Endothelial cell of umbilical vein (primary cell): ENCODE results near the gene NTRK2. TPM values are rescaled to one million over a fixed set of nuclear protein-coding genes. Genes with fewer than 3 reads are reported as not detected.

ENCODE experiments used
- BruUV-seq: library from RNA; stranded (reverse); fragments of 400-500 nt; replicated peaks from 2 replicates; lab custom pipeline; 2021; lab: Mats Ljungman, UMichigan
- CTCF ChIA-PET: fragments of 300-600, 350-600 bp; sonication (Branson Sonifier 250); formaldehyde crosslinking; loops from one replicate; lab custom pipeline; 2021; ENCODE audit warnings: antibody characterized with exemption, inconsistent platforms; lab: Charles Lee
- POLR2A ChIA-PET: fragments of 300-600, 350-600 bp; sonication (Branson Sonifier 250); formaldehyde crosslinking; loops from one replicate; lab custom pipeline; 2021; ENCODE audit warnings: antibody characterized with exemption, inconsistent platforms; lab: Charles Lee
- DNase-seq: peaks from one replicate; pipeline ENCODE4 v3.0.0-alpha.2; 2011; ENCODE audit warnings: low read depth, low spot score
- FAIRE-seq: peaks from 2 replicates; lab custom pipeline; 2011; peaks lifted over from hg19 to GRCh38; lab: Jason Lieb, UNC
- H2AFZ ChIP-seq: 2 replicates; pipeline ENCODE4 v1.6.0; 2012; ENCODE audit warnings: low read depth, low read length, control low read depth, inconsistent platforms
- H3K27ac ChIP-seq: 2 replicates; pipeline ENCODE4 v1.5.1; 2011; ENCODE audit warnings: low read depth, mild to moderate bottlenecking, control low read depth, low read length, moderate library complexity; ENCODE audit not compliant: insufficient read depth
- H3K27me3 ChIP-seq, 2 experiments: 2 replicates each; pipeline versions ENCODE4 v1.6.0 to v1.6.1; 2011; ENCODE audit warnings: low read length in 2 of 2, mixed read lengths in 1 of 2; ENCODE audit not compliant: control insufficient read depth in 2 of 2, insufficient read depth in 2 of 2
- H3K36me3 ChIP-seq, 2 experiments: 2 replicates in 1 of 2; 3 replicates in 1 of 2; pipeline ENCODE4 v1.5.1; 2011; ENCODE audit warnings: low read length in 2 of 2, mild to moderate bottlenecking in 1 of 2, moderate library complexity in 1 of 2; ENCODE audit not compliant: control insufficient read depth in 2 of 2, insufficient read depth in 2 of 2; ENCODE audit errors: extremely low read depth in 1 of 2
- H3K4me1 ChIP-seq: 3 replicates; pipeline ENCODE4 v1.5.1; 2011; ENCODE audit warnings: mild to moderate bottlenecking, low read length; ENCODE audit not compliant: control insufficient read depth, insufficient read depth; ENCODE audit errors: extremely low read depth
- H3K4me2 ChIP-seq: 2 replicates; pipeline ENCODE4 v1.6.1; 2011; ENCODE audit warnings: low read length, control low read depth, mixed read lengths; ENCODE audit not compliant: insufficient read depth
- H3K4me3 ChIP-seq, 3 experiments: fragments of 200-600 bp in 1 of 3; sonication (generic), shearing (Covaris generic) in 1 of 3; replicated peaks in 1 of 3; 2 replicates each; pipeline ENCODE4 v1.5.1; 2011 to 2016; ENCODE audit warnings: control low read depth in 3 of 3, low read length in 3 of 3, mild to moderate bottlenecking in 2 of 3, inconsistent platforms in 1 of 3, low read depth in 1 of 3, moderate library complexity in 1 of 3; ENCODE audit not compliant: insufficient read depth in 1 of 3
- H3K79me2 ChIP-seq: 2 replicates; pipeline ENCODE4 v1.6.0; 2012; ENCODE audit warnings: low read length, inconsistent platforms; ENCODE audit not compliant: control insufficient read depth, insufficient read depth
- H3K9ac ChIP-seq: replicated peaks from 2 replicates; pipeline ENCODE3; 2011; ENCODE audit warnings: low read length, control low read depth; ENCODE audit not compliant: insufficient read depth; ENCODE audit errors: extremely low read depth
- H3K9me1 ChIP-seq: replicated peaks from 3 replicates; pipeline ENCODE4 v1.6.0; 2011; ENCODE audit warnings: mild to moderate bottlenecking, low read length; ENCODE audit not compliant: control insufficient read depth, insufficient read depth; ENCODE audit errors: extremely low read depth
- H3K9me3 ChIP-seq: replicated peaks from 2 replicates; pipeline ENCODE4 v1.5.1; 2012; ENCODE audit warnings: low read length, inconsistent platforms; ENCODE audit not compliant: control insufficient read depth, insufficient read depth
- H4K20me1 ChIP-seq: replicated peaks from 2 replicates; pipeline ENCODE3; 2011; ENCODE audit warnings: mild to moderate bottlenecking, low read length; ENCODE audit not compliant: control insufficient read depth, insufficient read depth; ENCODE audit errors: extremely low read depth
- CTCF ChIP-seq, 2 donors: IDR thresholded peaks; 1 replicate in 1 of 2; 2 replicates in 1 of 2; pipeline ENCODE4 v1.5.1; 2011; ENCODE audit warnings: low read length in 2 of 2, mild to moderate bottlenecking in 2 of 2, moderate library complexity in 2 of 2, control low read depth in 1 of 2, inconsistent platforms in 1 of 2, low read depth in 1 of 2; ENCODE audit not compliant: insufficient read depth in 1 of 2; ENCODE audit errors: extremely low read depth in 1 of 2
- EZH2 ChIP-seq: IDR thresholded peaks from 2 replicates; pipeline ENCODE4 v1.6.1; 2012; ENCODE audit warnings: borderline replicate concordance, low read depth, mild to moderate bottlenecking, moderate library complexity, low read length, inconsistent platforms; ENCODE audit not compliant: severe bottlenecking
- FOS ChIP-seq: IDR thresholded peaks from 2 replicates; pipeline ENCODE4 v1.6.1; 2011; ENCODE audit warnings: mild to moderate bottlenecking, low read length, moderate library complexity, borderline replicate concordance; ENCODE audit not compliant: insufficient read depth
- GATA2 ChIP-seq: IDR thresholded peaks from 2 replicates; pipeline ENCODE4 v1.7.0; 2011; ENCODE audit warnings: low read depth, mild to moderate bottlenecking, moderate library complexity, mixed read lengths, low read length; ENCODE audit not compliant: insufficient read length, insufficient read depth
- JUN ChIP-seq: IDR thresholded peaks from 2 replicates; pipeline ENCODE4 v1.6.1; 2011; ENCODE audit warnings: borderline replicate concordance, low read depth; ENCODE audit not compliant: insufficient read length, insufficient read depth
- MAX ChIP-seq: IDR thresholded peaks from 2 replicates; pipeline ENCODE4 v1.6.1; 2011; ENCODE audit not compliant: insufficient read depth, insufficient read length
- MYC ChIP-seq: IDR thresholded peaks from one replicate; pipeline ENCODE4 v1.6.1; 2011; ENCODE audit warnings: mild to moderate bottlenecking, low read depth, low read length
- POLR2A ChIP-seq: IDR thresholded peaks from 2 replicates; pipeline ENCODE4 v1.6.1; 2012; ENCODE audit warnings: low read depth, mild to moderate bottlenecking, control low read depth, low read length
- POLR2AphosphoS5 ChIP-seq: IDR thresholded peaks from 2 replicates; pipeline ENCODE4 v1.6.1; 2012; ENCODE audit warnings: low read depth, mild to moderate bottlenecking, control low read depth, low read length, moderate library complexity; ENCODE audit not compliant: insufficient read depth
- dilution Hi-C: fragments of 300-500 bp; cut with MboI; formaldehyde crosslinking; loops from one replicate; pipeline ENCODE4 v1.15.0; 2019; ENCODE audit warnings: low sequenced_read_pairs; ENCODE audit not compliant: extremely low pct_ligation_motif_present
- intact Hi-C: fragments of 100-400 bp; cut with micrococcal nuclease; formaldehyde crosslinking; loops from one replicate; pipeline ENCODE4 v1.10.0; 2022
- polyA plus RNA-seq, 4 experiments: library from polyadenylated mRNA; depleted of rRNA in 3 of 4; stranded (reverse) in 3 of 4; unstranded in 1 of 4; fragments of >200 nt; gene quantifications; 2 replicates each; pipeline versions ENCODE4 v1.2.1 to v1.2.3, GENCODE V29; 2011 to 2012; ENCODE audit warnings: missing spikeins in 1 of 4
- total RNA-seq: library from RNA; stranded (reverse); gene quantifications from 2 replicates; pipeline ENCODE4 v1.2.3, GENCODE V29; 2021

Gene NTRK2
- total and polyA plus RNA-seq, 2 donors (not counting 3 experiments of a cell fraction or from before 2014, with no cell fraction given), result 0.01 to 0.13 TPM

- POLR2A ChIA-PET, result no interaction called here
- dilution Hi-C loops (no loop called here), intact Hi-C loops (no loop called here)
- H3K27ac ChIP-seq, result no peak overlapping the region
- CTCF ChIA-PET, result interaction anchor here (1.0 kb wide), 2 partner anchors 30 to 35 kb away, joined by 3 to 4 read pairs; no protein-coding TSS in a partner anchor
- H3K79me2 ChIP-seq, result no peaks in the 10 kb centered on the region
- H2AFZ ChIP-seq, result no peak overlapping the region
- H3K4me3 ChIP-seq, result no peak overlapping the region
- DNase-seq (no peak), FAIRE-seq (no peak)
- no peaks in the 10 kb centered on the region for H4K20me1 ChIP-seq
- BruUV-seq, result no TSS peak
- H3K36me3 ChIP-seq, result no peaks in the 10 kb centered on the region
- H3K4me2 ChIP-seq, result no peak overlapping the region
- TF ChIP-seq JUN (no peak), FOS (no peak), CTCF (IDR thresholded peaks at IDR 0.05; ENCODE audit: extremely low read depth in 1 of 2, insufficient read depth in 1 of 2, low read depth in 1 of 2, low read length in 2 of 2) (no peak), MYC (no peak), MAX (no peak), EZH2 (no peak), GATA2 (no peak), POLR2AphosphoS5 (no peak), POLR2A (no peak)
- H3K9me3 ChIP-seq, result no peaks in the 10 kb centered on the region
- H3K4me1 ChIP-seq, result no peaks in the 10 kb centered on the region
- H3K9ac ChIP-seq, result no peak overlapping the region
- no peaks in the 10 kb centered on the region for H3K27me3 ChIP-seq
- no peaks in the 10 kb centered on the region for H3K9me1 ChIP-seq
Observed at GRCh38 chr9:84886866-84887265, 217.3 kb downstream of the NTRK2 start.
